ENCODE results near the gene CHRNB1. TPM values are rescaled to one million over a fixed set of nuclear protein-coding genes. Genes with fewer than 3 reads are reported as not detected.

Gene CHRNB1, protein sequence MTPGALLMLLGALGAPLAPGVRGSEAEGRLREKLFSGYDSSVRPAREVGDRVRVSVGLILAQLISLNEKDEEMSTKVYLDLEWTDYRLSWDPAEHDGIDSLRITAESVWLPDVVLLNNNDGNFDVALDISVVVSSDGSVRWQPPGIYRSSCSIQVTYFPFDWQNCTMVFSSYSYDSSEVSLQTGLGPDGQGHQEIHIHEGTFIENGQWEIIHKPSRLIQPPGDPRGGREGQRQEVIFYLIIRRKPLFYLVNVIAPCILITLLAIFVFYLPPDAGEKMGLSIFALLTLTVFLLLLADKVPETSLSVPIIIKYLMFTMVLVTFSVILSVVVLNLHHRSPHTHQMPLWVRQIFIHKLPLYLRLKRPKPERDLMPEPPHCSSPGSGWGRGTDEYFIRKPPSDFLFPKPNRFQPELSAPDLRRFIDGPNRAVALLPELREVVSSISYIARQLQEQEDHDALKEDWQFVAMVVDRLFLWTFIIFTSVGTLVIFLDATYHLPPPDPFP
- 10 to 100 TPM in 1 of 4 donors, 1 to 10 TPM in 3; 4.7 to 12.1 (median 8.1) TPM for total RNA-seq

DNA sequence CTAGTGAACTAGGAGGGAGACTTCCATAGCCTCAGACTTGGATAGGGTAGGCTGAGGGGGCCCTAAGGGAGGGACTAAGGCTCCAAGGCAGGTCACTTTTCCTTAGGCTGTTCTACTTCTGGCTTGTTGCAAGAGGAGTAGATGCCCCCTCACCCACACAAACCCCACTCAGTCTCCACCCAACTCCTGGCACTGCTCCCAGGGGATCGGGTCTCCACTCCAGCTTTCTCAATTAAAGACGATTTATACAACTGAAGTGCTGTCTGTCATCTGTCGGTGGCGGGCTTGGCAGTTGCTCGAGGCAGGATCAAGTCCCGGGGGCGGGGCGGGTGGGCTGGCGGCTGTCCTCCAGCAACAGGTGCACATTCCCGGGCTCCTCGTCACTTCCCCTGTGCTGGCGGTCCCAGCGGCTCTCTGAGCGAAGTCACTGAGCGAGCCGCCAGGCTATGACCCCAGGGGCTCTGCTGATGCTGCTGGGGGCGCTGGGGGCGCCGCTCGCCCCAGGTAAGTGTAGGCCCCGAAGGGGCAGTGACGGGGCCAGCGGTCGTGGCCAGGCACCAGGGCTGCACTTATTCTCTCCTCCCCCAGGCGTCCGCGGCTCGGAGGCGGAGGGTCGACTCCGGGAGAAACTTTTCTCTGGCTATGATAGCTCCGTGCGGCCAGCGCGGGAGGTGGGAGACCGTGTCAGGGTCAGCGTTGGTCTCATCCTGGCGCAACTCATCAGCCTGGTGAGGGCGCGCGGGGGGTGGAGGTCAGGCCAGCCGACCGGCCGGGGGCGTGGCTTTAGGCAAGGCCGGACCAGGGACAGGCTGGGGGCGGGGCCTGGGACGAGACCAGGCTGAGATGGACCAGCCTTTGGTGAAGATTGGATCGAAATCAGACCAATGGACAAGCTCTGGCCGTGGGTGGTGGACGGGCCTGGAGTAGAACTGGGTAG lies at the start of gene CHRNB1:
TSS of gene CHRNB1 (plus strand) at position 380 of the 937 bp plus-strand sequence. CDS start at position 447, 67 bp downstream.
- no peak for TF ChIP-seq POLR2A (IDR thresholded peaks at IDR 0.05)
- TF ChIP-seq POLR2AphosphoS5 (IDR thresholded peaks at IDR 0.05) = no peak
- peak in 1 of 4 experiments; percentile 19 for TF ChIP-seq CTCF (IDR thresholded peaks at IDR 0.05)
- TF ChIP-seq EP300 (IDR thresholded peaks at IDR 0.05) = no peak

GRCh38 chr17:7396147-7396546 lies 48.7 kb upstream of the CHRNB1 start:
- no peak for TF ChIP-seq EP300 (IDR thresholded peaks at IDR 0.05)
- TF ChIP-seq CTCF (IDR thresholded peaks at IDR 0.05) = no peak
- TF ChIP-seq POLR2A (IDR thresholded peaks at IDR 0.05) = no peak
- TF ChIP-seq POLR2AphosphoS5 (IDR thresholded peaks at IDR 0.05) = no peak
- no peak for ATAC-seq
- 66 to 94% methylated on average over 2 to 4 of the region's 4 CpGs for WGBS, 2 donors (ENCODE audit: low coverage in 1 of 2)
- no peaks in the 10 kb centered on the region for H3K9me3 ChIP-seq
- H3K27me3 ChIP-seq = no peaks in the 10 kb centered on the region
- peaks cover 0 to 14% of the 10 kb centered on the region in 2 donors for H3K36me3 ChIP-seq
- H3K27ac ChIP-seq = no peak overlapping the region
- H3K4me3 ChIP-seq = no peak overlapping the region
- peaks cover 2 to 36% (median 16%) of the 10 kb centered on the region in 3 donors for H3K4me1 ChIP-seq

More for the DNA sequence above, at the start of gene CHRNB1:
- peak; percentile 73 for ATAC-seq
- Histone ChIP-seq H3K36me3 (no peaks in the 10 kb centered on the region), H3K9me3 (no peaks in the 10 kb centered on the region), H3K27ac (peak within 1 kb of the TSS in 1 of 4 donors; percentile 39), H3K4me3 (peak within 1 kb of the TSS; percentile 6 to 44), H3K4me1 (peaks cover 0 to 37% (median 16%) of the 10 kb centered on the region in 3 donors), H3K27me3 (peaks cover 91% of the 10 kb centered on the region)
- WGBS, 2 donors (ENCODE audit: low coverage in 1 of 2) = 0% methylated on average over 1 to 4 of the region's 51 CpGs

- Histone ChIP-seq H3K27me3 (no peaks in the 10 kb centered on the region), H3K27ac (no peak overlapping the region), H3K36me3 (no peaks in the 10 kb centered on the region), H3K4me1 (peaks cover 4 to 47% (median 20%) of the 10 kb centered on the region in 3 donors), H3K9me3 (no peaks in the 10 kb centered on the region), H3K4me3 (no peak overlapping the region)
- WGBS, 2 donors (ENCODE audit: low coverage in 1 of 2) = 83 to 93% methylated on average over 2 of the region's 2 CpGs
- no peak for TF ChIP-seq EP300 (IDR thresholded peaks at IDR 0.05)
- no peak for ATAC-seq
Measured at GRCh38 chr17:7398612-7399011, 46.2 kb upstream of the CHRNB1 start.

DNA sequence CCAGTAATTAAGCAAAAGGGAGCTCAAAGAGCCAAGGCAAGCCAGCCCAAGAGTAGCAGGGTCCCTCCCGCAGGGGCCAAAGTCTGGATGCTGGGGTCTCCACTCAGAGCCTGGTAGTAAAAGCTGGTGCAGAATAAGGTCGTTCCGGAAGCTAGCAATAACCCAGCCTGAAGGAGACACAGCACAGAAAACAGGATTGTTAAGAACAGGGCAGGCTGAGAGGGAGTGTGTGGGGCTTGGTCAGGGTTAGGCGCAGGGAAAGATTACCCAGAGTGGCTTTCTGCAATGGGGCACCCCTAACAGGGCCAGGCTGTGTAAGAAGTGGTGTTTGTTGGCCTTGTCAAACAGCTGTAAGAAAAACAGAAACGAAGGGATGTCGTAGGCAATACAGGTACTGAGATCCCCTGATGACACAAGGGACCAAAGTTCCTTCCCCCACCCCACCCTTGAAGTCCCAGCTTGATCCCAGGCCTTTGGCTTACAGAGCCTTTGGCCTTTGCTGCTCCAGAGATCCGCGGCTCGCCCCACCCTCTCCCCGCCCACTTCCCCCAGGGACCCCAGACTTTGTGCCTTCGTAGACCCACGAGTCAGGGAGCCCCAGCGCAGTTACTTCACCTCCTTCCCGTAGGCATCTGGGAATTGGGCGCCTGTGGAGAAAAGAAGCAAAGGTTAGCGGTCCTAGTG lies 41.7 kb upstream of the CHRNB1 start:
- peak; percentile 4 for ATAC-seq
- peaks cover 4 to 65% (median 24%) of the 10 kb centered on the region in 3 donors for H3K4me1 ChIP-seq
- peaks cover 0 to 2% of the 10 kb centered on the region in 2 donors for H3K36me3 ChIP-seq
- peak overlapping the region; percentile 37 to 88 for H3K4me3 ChIP-seq
- H3K27ac ChIP-seq = peak overlapping the region; percentile 91 to 95 (median 93)
- H3K27me3 ChIP-seq = no peaks in the 10 kb centered on the region
- TF ChIP-seq CTCF (IDR thresholded peaks at IDR 0.05) = no peak
- TF ChIP-seq EP300 (IDR thresholded peaks at IDR 0.05) = no peak
- no peak for TF ChIP-seq POLR2A (IDR thresholded peaks at IDR 0.05)
- TF ChIP-seq POLR2AphosphoS5 (IDR thresholded peaks at IDR 0.05) = no peak
- 18 to 35% methylated on average over 6 to 7 of the region's 16 CpGs for WGBS, 2 donors (ENCODE audit: low coverage in 1 of 2)
- H3K9me3 ChIP-seq = no peaks in the 10 kb centered on the region

GRCh38 chr17:7403727-7403976 lies 41.2 kb upstream of the CHRNB1 start:
- peak; percentile 65 for ATAC-seq

More at GRCh38 chr17:7403727-7403976, 41.2 kb upstream of the CHRNB1 start:
- Histone ChIP-seq H3K36me3 (peaks cover 0 to 7% of the 10 kb centered on the region in 2 donors), H3K4me3 (peak overlapping the region; percentile 37 to 88), H3K27ac (peak overlapping the region; percentile 91 to 95 (median 93)), H3K9me3 (no peaks in the 10 kb centered on the region), H3K27me3 (no peaks in the 10 kb centered on the region), H3K4me1 (peaks cover 4 to 65% (median 24%) of the 10 kb centered on the region in 3 donors)
- TF ChIP-seq EP300 (IDR thresholded peaks at IDR 0.05) = no peak
- no CpG with 5 or more reads among the region's 13 CpGs for WGBS, 2 donors (ENCODE audit: low coverage in 1 of 2)
